HG03460 (cell line): Measurements from ENCODE around the gene MMAA.
A peak's percentile ranks its signal among the peaks of the same experiment; 100 is the strongest.
"Not testable (repeated sequence)": the region's sequence is repeated elsewhere in the genome, so short reads cannot be mapped to it uniquely, and the experiment has no call there.

Experiments used
- ATAC-seq: cut with Tn5 transposase; IDR thresholded peaks from one replicate; pipeline ENCODE4 v1.9.1; 2021; ENCODE audit not compliant: unreplicated experiment

Gene MMAA

DNA sequence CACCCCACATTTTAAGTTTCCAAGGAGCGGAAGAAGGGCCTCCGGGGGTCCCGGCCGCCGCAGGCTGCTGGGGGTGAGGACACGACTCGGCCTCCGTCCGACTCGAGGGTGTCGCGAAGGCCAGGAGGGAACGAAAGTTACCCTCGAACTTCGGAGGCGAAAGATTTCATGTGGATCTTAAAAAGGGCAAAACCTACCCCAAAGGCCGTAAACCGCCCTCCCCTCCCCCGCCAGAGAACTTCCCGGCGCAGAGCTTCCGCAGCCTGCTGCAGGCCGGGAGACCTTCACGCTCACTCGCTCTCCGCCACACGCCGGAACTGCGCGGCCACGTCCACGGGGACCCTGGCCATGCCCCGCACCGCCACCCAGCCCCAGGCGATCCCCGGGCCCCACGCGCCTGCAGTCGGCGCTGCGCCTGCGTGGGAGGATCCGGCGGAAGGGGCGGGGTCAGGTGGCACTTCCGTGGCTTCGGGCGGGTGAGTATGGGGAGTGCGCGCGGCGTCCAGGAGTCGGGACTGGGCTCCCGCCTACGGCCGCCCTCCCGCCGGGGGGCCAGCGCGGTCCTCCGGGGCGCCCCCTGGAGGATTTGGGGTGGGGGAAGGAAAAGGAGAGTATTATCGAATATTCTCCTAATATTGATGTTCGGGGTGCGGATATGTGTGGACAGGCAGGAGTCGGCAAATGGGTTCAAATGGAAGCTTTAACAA is at the start of gene MMAA:
Gene MMAA (plus strand): TSS at position 454 of the 707 bp plus-strand sequence. CDS start 19,755 bp downstream, outside the sequence.
- ATAC-seq, result peak; percentile 84

DNA sequence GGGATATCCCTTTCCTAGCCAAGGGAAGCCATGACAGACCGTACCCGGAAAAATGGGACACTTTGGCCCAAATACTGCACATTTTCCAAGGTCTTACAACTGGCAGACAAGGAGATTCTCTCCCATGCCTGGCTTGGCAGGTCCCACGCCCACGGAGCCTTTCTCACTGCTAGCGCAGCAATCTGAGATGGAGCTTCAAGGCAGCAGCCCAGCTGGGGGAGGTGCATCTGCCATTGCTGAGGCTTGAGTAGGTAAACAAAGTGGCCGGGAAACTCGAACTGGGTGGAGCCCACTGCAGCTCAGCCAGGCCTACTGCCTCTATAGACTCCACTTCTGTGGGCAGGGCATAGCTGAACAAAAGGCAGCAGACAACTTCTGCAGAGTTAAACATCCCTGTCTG is 44.6 kb upstream of the MMAA start:
- ATAC-seq, result not testable (repeated sequence)

DNA sequence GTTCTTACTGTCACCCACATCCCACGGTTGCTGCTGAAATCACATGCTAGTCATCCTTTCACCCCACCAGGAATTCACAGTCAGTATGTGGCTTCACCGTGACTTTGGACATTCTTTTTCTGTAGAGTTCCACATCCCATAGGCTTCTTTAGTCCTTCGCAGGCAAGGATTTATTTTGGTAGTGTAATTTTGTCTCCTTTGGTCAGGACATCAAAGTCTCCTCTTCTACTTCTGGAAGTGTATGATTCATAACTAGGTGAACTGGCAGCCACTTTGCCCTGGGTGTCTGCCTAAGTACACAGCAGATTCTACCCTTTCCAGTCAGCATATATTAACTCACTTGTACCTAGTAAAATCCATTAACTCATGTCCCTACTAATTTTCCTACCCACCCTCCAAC is 38.3 kb upstream of the MMAA start:
- no peak for ATAC-seq

DNA sequence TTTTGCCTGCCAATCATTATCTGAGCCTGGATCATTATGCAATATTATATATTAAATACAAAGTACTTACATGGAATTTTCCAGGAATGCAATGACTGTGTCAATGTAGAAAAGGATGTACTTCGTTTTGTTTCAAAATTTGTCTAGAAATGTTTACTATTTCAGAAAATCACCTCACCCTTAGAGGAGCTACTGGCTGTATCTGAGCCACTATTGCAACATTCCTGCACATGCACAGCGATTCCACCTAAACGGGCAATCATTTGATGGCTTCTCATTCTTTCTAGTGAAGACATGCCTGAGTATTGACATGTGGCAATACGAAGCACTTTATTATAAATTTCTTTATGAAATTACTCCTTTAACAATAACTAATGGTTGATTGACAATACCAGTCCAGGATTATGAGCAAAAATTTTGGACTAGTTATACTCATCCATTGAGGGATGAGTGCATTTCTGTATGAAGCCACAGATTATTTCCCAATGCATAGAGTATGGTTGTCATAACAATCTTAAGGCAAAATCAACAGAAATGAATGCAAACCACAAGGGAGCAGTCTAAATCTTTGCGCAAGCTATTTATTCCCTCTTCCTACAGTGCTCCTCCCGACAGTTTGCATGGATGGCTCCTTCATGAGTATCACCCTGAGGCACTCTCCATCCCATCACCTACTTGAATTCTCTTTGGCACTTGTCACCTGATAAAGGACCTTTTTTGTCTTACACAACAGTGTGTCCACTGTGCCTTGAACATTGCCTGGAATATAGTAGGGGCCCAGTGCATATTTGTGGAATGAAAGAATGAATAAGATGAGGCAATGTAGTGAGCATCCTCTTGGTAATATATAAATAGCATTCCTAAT is 35.8 kb upstream of the MMAA start:
- ATAC-seq, result no peak

DNA sequence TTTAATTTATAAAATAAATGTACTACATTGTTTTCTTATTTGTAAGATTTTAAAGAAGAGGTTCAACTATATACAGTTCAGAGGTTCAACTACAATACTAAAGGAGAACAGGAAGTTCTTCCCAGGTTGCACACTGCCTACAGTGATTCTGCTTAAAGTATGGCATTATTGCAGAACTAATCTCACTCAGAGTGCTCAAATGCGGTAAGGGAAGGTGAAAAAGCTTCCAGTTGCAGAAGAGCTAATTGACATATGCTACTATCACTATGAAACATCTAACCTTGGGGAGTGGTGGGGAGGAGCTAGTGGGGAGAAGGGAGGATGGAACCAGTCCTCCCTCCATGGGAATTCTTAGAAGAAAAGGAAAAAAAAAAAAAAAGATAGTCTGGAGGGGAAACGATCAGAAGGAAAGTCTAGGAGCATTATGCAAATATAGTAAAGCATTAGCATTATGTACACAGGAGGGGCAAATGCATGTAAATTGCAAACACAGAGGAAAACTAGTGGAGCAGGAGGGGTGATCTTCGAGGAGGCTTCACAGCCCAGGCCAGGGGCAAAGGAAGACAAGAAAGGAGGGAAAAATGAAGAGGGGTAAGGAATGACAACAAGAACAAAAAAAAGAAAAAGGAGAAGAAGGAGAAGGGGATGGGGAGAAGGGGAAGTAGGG is 32.0 kb upstream of the MMAA start:
- no peak for ATAC-seq

DNA sequence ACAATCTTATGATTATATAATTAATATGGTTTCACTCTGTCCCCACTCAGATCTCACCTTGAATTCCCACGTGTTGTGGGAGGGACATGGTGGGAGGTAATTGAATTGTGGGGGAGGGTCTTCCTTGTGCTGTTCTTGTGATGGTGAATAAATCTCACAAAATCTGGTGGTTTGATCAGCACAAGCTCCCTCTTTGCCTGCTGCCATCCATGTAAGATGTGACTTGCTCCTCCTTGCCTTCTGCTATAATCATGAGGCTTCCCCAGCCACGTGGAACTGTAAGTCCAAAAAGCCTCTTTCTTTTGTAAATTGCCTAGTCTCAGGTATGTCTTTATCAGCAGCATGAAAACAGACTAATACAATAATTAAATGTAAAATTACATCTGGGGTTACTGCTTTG is 29.8 kb upstream of the MMAA start:
- not testable (repeated sequence) for ATAC-seq

DNA sequence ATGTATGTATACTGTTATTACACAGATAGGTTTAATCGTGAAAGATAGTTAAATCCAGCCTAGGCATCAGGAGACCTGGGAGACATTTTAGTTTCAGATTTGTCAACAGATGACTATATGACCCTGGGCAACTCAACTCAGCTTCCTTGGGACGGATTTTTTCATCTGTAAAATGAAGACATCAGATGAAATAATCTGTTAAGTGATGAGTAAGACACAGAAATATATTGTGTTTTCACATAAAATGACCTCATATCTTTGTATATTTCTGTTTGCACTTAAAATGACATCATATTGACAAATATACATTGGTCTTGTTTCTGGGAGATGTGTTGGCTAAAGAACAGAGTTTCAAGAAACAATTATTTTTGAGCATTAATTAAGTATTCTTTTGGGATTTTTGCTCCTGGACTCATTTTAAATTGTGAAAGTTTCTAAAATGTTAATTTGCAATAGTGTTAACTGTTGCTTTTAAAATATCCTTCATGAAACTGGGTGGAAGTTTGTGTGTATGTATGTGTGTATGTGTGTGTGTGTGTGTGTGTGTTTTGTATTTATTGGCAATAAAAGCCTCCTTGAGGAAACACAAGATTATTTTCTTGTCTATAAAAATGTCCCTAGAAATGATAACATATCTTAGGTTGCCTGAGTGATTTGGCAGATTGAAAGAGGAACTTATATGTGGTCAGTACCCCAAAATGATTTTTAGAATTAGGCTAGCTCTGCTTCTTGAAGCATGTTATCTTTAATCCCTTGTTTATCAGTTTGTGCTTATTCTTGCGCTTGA is 29.1 kb upstream of the MMAA start:
- no peak for ATAC-seq

DNA sequence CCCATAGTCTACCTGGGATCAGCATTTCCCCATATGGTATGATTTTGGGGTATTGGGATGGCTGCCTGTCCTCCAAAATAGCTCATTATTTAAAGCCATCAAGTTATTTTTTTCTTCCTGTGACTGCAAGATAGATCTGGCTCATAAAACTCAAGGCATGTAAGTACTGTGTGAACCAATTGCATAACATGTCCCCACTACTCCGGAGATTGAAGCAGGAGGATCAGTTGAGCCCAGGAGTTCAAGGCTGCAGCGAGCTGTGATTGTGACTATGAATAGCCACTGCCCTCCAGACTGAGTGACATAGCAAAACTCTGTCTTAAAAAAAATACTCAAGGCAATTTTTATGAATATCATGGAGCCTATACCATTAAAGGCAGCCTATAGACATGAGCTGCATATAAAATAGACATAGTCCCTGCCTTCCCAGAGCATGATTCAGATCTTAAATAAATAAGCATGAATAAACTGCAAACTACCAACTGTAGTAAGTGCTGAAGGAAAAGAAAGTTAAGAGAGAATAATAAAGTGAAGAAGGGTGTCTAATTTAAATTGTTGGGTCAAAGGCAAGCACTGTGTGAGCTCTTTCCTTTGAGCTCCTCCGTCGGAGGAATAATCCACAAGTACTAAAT is 16.9 kb upstream of the MMAA start:
- ATAC-seq, result no peak

DNA sequence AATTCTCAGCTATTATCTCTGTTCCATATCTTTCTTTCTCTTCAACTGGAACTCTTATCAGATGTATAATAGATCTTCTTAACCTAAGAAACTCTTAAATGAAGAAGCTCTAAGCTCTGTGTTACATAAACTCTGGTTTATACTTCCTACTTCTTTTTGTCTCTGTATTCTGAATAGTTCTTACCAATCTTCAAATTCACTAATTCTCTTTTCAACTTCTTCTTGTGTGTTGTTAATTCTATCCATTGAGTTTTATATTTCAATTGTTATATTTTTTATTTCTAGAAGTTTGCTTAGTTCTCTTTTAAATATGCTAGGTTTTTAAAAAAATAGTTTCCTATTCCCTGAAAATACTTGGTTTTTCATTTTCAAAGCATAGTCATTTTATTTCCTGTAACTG is 13.2 kb upstream of the MMAA start:
- no peak for ATAC-seq

DNA sequence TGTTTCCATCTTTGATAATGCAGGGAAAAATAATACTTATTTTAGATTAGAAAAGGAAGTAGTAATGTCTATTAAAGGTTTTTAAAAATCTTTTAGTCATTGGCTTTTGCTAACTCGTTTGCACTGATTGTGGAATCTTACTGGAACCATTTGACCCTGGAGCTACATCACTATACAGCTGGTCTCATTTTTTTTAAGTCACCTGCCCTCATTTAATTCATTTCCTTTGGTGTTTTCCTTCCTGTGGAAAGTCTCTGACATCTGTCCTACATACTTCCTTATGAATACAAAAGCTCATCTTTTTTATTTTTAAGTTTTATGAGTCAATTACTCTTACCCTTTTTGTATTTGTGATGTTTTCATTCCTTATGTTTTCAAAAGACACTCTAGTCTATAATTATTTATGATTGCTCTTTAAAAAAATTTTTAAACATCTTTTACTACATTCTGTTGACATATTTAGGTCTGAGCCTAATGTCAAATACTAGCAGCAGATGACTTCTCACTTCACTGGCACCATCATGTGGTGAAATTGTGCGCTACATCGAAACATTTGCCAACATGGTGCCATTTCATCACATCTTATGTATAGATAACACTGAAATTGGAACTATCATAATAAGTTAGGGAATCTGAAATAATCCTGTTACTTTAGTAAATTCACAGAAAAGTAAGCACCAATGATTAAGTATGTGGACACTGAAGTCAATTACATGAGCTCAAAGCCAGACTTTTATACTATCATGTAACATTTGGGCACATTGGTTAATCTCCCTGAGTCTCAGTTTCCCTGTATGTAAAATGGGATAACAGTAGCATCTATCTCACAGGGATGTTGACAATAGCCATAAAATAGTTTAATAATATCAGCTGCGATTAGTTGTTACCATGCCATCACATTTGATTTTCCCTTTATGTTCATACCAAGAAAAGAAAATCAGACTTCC is 9.4 kb upstream of the MMAA start:
- no peak for ATAC-seq

DNA sequence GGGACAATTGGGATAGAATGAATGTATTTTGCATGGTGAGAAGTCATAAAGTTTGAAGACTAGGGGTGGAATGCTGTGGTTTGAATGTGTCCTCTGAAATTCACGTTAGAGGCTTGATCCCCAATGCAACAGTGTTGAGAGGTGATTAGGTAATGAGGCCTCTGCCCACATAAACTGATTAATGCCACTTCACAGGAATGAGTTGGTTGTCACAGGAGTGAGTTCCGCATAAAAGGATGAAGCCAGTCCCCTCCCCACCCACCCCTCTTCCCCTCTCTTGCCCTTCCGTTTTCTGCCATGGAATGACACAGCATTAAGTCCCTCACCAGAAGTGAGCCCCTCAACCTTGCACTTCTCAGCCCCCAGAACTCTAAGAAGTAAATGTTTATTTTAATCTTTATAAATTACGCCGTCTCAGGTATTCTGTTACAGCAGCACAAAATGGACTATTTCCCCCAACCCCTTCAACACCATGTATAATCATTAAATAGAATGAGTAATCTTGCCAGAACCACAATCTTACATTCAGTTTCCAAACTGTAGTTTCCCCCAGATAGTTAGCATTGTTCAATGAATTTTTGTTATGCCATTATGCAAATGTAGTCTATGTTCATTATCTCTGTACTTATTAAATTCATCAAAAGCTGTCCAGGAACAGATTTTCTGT is 5.5 kb upstream of the MMAA start:
- ATAC-seq, result peak; percentile 60

DNA sequence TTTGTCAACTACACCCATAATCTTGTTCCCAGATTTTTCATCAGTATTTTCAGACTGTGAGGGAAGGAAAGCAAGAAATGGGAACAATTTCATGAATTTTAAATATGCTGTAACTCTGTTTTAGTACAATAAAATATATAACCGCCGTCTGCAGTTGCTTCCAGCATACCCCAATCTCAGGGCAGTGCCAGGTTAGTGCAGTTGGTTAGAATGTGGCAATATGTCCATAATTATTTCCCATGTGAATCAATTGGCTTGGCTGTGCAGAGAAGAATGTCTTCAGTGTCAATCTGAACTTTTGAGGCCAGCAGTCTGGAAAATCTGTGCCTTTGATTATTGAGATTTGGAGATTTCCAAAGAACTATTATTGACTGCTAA is 5.0 kb upstream of the MMAA start:
- no peak for ATAC-seq

DNA sequence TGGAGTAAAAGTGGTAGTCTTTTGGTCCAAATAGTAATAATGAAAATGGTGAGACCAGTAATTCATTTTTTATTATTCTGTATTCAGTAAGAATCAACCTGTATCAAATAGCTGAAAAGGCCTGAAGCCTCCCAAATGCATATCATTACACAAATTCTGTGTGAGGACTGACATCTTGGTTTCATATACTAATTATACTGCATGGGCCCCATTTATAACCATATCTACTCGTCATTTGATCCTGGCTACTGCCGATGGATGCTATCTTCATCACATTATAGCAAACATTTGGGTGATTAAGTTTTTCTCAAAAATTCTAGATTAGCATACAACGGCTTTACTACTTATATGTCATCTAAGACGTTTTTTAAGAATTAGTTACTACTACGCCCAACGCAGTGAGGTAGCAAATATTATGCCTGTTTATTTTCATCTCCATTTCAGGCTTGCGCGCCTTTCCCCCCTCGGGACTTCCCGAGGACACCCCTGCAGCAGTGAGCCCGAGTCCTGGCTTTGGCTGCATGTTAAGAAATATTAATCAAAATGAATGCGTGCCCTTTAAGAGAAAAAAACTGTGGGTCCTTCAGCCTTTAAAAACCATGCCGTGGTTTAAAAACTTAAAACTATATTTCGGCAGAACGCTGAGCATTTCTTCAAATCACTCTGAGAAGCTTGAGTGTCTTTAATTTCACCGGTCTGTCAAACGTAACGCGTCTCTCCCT is 814 bp upstream of the MMAA start:
- peak; percentile 7 for ATAC-seq

DNA sequence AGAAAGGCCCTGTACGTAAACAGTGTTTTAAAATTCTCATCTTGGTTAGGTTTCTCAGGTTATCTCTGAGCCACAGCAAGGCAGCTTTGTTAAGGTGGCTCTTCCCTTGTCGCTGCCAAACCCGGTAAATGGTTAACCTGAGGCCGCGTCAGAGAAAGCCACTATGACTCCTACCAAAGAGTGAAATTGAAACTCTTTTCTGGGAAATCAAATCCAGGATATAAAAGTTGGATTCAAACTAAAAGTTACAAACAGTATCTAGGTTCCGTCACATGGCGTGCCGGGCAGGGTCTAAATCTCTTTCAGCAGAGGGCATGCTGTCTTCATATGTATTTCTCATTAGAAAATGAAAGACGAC is 433 bp downstream of the MMAA start:
- ATAC-seq, result peak; percentile 46

DNA sequence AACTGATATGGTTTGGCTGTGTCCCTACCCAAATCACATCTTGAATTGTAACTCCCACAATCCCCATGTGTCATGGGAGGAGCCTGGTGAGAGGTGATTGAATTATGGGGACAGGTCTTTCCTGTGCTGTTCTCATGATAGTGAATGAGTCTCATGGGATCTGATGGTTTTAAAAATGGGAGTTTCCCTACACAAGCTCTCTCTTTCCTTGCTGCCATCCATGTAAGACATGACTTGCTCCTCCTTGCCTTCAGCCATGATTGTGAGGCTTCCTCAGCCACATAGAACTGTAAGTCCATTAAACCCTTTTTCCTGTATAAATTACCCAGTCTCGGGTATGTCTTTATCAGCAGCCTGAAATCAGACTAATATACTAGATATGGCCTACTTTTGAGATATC is 2.9 kb downstream of the MMAA start:
- ATAC-seq, result not testable (repeated sequence)

DNA sequence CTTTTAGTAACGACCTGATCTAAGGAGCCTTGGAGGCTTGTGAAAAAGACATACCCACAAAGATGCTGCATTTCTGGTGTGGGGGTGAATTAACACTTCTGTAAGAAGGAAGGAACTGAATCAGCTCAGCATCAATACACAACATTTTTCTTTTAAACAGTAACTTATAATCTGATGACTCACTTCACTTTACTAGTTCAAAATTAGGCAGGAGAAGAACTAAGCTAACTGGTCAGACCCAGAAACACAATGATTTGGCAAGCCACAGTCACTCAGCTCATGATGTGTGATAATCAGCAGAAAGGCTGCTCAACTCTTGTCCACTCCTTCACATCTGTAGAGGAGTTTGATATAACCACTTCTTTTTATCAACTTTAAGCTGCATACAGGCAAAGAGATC is 4.6 kb downstream of the MMAA start:
- ATAC-seq, result peak; percentile 28

DNA sequence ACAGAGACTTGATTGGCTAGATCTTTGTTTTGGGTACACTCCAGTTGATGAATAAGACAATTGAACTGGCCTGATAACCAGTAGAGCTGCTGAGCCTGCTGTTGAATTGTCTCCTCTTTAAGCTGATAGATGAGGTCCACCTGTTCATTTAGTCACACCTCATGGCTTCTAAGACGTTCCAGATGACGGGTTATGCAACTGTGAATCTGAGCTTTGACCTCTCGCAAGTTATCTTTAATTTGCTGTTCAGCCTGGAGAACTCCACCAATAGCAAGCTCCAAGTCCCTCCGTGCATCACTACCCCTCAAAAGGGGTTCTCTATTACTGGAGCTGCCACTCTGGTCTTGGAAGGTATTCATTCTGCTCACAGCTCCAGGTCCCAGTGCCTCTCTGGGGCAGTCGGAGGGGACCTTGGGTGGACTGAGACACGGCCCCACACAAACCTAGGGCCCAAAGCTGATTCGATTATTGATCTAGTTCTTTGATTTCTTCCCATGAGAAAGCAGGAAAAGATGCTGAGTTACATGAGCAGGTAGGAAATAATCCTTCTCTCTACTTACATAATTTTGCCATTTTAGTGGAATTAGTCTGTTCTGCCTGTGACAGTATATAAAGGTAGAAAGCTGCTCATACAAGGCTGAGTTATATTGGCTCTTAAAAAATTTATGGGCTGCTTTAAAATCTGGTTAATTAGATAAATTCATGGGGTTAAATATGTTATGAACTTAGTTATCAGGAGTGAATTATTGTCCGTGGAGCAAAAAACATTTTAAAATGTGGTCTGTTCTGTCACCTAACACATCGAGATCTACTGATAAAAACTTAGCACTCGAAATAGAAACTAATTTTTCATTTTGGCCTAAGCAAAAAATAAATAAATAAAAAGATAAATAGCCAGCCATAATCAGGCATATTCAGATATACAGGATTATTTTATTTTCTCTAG is 6.8 kb downstream of the MMAA start:
- peak; percentile 51 for ATAC-seq
